IPS DF 19.7 (cell line): ENCODE results near the gene KCNK2.

Experiments
- DNase-seq: peaks from one replicate; pipeline ENCODE4 v3.0.0-alpha.2; 2013; ENCODE audit warnings: low read depth, low spot score

The KCNK2 gene

GRCh38 chr1:215082532-215083382, at the start of gene KCNK2:
Gene KCNK2 (plus strand): TSS chr1:215082737. CDS start chr1:215083386, 649 bp downstream.
- DNase-seq: no peak

GRCh38 chr1:215032911-215033526, 49.5 kb upstream of the KCNK2 start:
- no peak for DNase-seq

GRCh38 chr1:215040190-215040589, 42.3 kb upstream of the KCNK2 start:
- no peak for DNase-seq

DNA sequence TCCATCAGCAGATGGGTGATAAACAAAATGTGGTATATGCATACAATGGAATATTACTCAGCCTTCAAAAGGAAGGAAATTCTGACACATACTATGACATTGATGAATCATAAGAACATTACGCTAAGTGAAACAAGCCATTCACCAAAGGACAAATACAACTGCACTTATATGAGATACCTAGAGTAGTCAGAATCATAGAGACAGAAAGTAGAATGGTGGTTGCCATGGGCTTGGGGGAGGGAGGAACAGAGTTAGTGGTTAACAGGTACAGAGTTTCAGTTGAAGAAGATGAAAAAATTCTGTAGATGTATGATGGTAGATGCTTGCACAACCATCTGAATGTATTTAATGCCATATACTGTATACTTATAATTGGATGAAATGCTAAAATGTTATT, 39.1 kb upstream of the KCNK2 start:
- no peak for DNase-seq

GRCh38 chr1:215044151-215044550, 38.4 kb upstream of the KCNK2 start:
- no peak for DNase-seq

- DNase-seq: no peak
These were observed 36.7 kb upstream of the KCNK2 start for GRCh38 chr1:215045698-215046308.

DNA sequence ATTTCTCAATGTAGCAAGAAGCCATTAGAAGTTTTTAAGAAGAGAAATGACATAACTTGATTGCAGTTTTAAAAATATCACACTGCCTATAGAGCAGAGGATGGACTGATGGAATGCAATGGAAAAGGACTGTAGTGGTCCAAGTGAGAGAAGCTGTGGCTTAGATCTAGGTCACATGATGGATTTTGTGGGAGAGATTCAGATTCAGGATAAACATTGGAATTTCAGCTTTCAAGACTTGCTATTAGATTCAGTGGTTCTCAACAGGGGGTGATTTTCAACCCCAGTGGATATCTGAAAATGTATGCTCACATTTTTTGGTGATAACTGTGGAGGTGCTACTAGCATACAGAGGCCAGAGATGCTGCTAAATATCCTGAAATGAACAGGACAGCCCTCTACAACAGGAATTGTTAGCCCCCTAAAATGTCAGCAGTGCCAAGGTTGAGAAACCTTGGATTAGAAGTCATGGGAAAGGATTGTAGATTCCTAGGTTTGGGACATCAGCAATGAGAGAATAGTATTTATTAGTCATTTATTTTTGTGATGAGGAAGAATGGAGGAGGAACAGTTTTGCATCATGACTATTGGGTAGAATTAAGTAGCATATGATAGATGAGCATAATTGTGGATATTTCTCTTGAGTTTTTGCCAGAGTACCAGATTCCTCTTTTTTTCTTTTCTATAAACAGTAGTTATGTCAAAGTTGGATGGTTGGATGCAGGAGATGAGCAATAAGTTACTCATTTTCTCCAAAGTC, 30.1 kb upstream of the KCNK2 start:
- DNase-seq: no peak

DNA sequence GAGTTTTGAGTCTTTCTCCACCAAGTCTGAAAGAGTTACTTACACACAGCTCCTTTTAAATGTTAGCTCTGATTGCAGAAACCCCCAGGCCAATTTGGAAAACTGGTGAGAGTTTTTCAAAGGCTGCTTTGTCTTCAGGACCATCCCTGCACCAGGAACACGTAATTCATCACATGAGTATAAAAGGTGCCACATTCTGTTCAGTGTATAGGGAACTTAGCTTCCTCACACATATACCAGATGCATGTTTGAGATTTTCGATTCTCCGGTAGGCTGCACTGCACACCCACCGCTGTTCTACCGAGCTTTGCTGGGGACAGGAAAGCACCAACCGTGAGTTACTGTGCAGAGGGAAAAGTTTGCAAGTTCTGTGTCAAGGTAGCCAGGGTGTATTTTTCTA, 28.3 kb upstream of the KCNK2 start:
- DNase-seq: no peak

DNA sequence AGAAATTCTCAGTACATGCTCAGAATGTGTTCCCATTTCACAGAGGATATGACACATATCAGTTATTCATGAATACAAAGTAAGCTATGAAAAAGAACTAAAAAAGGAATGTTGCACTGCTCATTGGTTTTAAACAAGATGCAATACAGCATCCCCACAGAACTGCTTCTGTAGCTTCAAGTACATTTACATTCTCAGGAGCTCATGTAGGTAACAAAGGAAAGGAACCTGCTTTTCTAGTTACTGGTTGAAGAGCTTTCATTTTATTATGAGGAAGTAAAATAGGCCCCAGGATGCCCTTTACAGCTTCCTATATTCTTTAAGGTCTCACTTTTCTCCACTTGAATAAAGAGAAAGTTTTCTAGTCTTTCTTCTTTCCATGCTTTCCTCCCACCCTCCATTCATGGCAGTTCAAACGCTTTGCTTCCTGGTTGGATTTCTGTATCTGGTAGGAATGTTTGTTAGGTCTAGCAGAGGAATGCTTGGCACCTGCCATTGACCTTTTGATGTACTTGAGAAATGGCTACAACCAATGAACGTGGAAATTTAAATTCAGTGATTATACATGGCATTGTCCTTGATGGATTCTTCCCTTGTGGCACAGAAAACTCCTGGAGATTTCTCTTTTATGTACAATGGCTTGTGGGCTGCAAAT, 27.1 kb upstream of the KCNK2 start:
- no peak for DNase-seq

GRCh38 chr1:215056584-215056983, 26.0 kb upstream of the KCNK2 start:
- no peak for DNase-seq

DNA sequence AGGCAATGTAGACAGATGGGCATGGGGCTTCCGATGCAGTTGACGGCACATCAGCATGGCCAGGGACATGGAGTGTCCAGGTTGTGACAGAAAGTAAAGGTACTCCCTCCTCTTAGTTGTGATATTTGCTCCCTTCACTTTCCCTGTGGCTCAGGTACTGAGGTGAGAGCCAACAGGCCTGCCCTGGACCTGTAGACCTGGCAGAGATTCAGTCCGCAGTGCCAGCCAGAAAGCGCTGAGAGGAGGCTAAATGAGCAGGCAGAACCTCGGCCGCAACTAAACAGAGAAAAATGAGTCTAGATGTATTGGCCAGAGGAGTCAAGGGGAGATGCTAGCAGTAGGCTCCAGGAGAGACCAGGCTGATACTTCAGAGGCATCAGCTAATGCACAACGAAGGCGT, 22.6 kb upstream of the KCNK2 start:
- DNase-seq: no peak

DNA sequence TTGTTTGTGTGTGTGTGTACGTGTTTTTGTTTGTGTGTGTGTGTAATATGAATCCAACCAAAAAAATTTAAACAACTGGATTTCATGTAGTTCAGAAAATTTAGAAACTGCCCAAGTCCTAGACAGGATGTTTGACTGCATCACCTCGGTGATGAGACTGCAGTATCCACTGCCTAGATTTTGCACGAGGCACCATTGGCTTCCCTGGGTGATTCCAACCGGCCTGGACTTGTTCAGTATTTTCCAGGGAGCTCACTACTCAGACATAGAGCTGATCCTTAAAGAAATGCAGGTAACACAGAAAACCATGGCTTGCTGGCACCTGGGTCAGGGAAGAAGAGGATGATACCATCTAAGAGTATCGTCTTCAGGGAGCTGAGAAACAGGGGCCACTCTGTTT, 18.2 kb upstream of the KCNK2 start:
- DNase-seq: no peak

- no peak for DNase-seq
These were observed 11.5 kb upstream of the KCNK2 start for GRCh38 chr1:215071078-215071477.

- no peak for DNase-seq
These were observed 6.2 kb upstream of the KCNK2 start for GRCh38 chr1:215076322-215076721.

DNA sequence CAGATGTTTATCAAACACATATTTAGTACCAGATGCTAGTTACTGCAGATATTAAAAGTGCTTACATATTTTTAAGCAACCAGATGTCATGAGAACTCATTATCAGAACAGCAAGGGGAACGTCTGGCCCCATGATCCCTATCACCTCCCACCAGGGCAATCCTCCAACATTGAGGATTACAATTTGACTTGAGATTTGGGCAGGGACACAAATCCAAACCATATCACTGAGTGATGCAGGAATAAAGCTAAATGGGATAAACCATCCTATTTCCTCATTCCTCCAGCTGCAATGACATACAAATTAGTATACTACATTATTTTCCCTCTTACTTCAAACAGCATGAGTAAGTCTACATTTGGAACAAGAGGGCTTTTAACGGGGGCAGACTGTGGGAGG, 3.1 kb upstream of the KCNK2 start:
- DNase-seq: no peak

DNA sequence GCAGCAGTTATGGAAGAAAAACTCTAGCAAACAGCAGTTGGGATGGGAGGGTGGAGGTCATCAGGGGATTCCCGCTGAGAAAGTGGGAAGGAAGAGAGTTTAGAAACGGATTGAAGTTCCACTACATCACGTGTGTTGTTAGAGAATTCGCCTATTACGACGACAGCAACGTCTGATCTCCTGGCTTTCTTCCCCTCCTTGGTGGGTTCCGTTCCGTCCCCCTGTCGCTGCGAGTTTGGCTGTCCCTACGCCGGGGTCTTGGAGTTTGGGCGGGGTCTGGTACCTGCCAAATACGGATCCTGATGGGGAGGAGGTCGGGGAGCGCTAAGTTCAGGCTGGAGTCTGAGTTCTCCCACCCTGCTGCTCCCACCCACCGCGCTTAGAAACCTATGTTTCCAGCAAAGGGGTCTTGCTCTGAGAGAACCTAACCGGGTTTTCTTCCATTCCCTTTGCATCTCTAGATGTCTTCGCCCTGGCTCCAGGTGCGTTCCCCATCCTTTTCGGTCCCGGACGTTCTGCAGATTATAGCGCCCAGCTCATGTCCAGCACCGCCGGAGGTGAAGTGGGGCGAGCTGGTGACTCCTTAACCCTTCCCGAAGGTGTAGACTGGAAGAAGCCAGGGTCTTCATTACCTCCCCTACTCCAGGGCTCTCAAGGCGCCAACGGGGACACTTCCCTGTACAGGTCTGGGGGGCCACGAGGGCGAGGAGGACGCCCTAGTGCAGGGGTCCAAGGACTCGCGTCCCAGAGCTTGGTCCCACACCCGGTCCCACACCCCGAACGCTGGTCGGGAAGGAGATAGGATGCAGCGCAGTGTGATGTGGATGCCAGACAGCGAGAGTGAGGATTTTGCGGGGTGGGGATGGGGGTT, 641 bp upstream of the KCNK2 start:
- DNase-seq: no peak

GRCh38 chr1:215083383-215083961, 935 bp downstream of the KCNK2 start:
- DNase-seq: no peak

- DNase-seq: no peak
These were observed 2.1 kb downstream of the KCNK2 start for GRCh38 chr1:215084621-215085020.

DNA sequence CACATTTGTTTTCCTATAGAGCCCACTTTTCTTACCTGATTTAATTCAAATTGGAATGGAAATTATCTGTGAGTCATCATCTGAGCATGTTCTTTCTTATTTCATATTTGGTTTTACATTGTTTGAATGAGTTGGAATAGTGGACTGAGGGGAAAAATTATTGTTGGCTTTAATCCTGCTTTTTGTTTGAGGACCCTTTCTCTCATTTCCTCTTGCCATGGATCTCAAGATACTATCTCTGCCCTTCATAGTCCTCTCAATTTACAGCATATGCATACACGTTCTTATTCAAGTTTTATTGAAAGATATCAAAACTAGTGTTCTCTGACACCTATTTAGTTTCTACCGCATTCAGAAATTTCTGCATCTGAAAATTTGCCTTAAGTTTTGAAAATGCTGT, 5.1 kb downstream of the KCNK2 start:
- no peak for DNase-seq

DNA sequence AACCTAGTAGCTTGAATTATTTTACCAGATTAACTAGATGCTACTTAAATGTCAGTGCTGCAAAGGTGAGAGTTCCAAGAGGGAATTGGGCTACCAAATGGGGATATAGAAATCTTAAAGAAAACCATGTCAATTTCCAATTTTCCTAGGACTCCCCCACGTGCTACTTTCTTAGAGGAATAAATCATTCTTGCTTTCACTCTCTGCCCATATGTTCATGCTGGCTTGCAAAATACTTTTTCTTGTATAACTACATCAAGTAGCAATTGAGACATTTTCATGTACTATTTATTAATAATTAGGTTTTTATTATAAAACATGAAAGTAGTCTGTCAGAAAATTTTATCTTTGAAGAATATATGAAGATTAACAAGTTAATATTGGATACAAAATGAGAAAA, 11.8 kb downstream of the KCNK2 start:
- no peak for DNase-seq
